GM21390 (cell line): Measurements from ENCODE around the gene SH2D1A.

ENCODE experiments used
- ATAC-seq: cut with Tn5 transposase; IDR thresholded peaks from one replicate; pipeline ENCODE4 v1.9.1; 2021; ENCODE audit not compliant: unreplicated experiment

Gene SH2D1A

GRCh38 chrX:124415115-124415800 lies 68.9 kb downstream of the SH2D1A start:
- no peak for ATAC-seq

GRCh38 chrX:124421898-124422655 lies 75.7 kb downstream of the SH2D1A start:
- no peak for ATAC-seq
